Activated CD8-positive, alpha-beta memory T cell treated with anti-CD3 and anti-CD28 coated beads, Interleukin-2, amount 10 ng/mL, durations not matched to agents 7 days and 5 days (primary cell): ENCODE results near the gene GOLGA6A. TPM values are rescaled to one million over a fixed set of nuclear protein-coding genes. Genes with fewer than 3 reads are reported as not detected.
"Not testable (repeated sequence)": the region's sequence is repeated elsewhere in the genome, so short reads cannot be mapped to it uniquely, and the experiment has no call there.

Source experiments
- ATAC-seq: fragments of 150-1000 bp; cut with Tn5 transposase; one replicate; pipeline ENCODE4 v1.10.0; 2021; ENCODE audit warnings: moderate library complexity
- CTCF ChIA-PET: fragments of 350-600 bp; sonication (Branson Sonifier 250); formaldehyde crosslinking; loops from one replicate; lab custom pipeline; 2021; ENCODE audit warnings: antibody characterized with exemption; lab: Charles Lee
- DNase-seq: peaks from one replicate; pipeline ENCODE4 v3.0.0-alpha.2; 2020
- H3K27ac Mint-ChIP-seq: one replicate; pipeline ENCODE4 v1.8.0; 2021; ENCODE audit warnings: mild to moderate bottlenecking, mixed read lengths
- H3K27me3 Mint-ChIP-seq: one replicate; pipeline ENCODE4 v1.8.0; 2021; ENCODE audit warnings: mixed read lengths
- H3K36me3 Mint-ChIP-seq: one replicate; pipeline ENCODE4 v1.8.0; 2021; ENCODE audit warnings: mild to moderate bottlenecking, mixed read lengths
- H3K4me1 Mint-ChIP-seq: one replicate; pipeline ENCODE4 v1.8.0; 2021; ENCODE audit warnings: mixed read lengths
- H3K4me3 Mint-ChIP-seq: one replicate; pipeline ENCODE4 v1.8.0; 2021; ENCODE audit warnings: mild to moderate bottlenecking, moderate library complexity, mixed read lengths
- H3K9me3 Mint-ChIP-seq: one replicate; pipeline ENCODE4 v1.8.0; 2022; ENCODE audit warnings: low read depth, mixed read lengths
- total RNA-seq, 2 experiments: library from RNA; stranded (reverse); gene quantifications; one replicate each; pipeline ENCODE4 v1.2.3, GENCODE V29; 2021

The GOLGA6A gene
- total RNA-seq, 2 experiments from 2014 or later = not detected

DNA sequence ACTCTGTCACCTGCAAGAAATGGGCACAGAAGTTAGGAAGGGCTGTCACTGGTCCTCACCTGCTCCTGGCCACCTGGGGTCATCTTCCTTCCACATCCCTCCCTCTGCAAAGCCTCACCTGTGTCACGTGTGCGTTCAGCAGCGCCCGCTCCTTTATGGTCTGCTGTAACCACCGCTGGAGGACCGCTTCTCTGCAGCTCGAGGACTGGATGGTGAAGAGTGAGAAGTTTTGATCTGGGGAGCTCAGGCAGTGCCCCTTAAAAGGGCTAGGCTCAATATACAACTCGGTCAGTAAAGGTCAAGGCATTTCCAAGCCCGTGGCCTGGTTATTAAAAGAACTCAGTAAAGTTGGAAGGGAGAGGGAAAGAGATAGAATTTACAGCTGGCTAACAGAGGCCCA lies 6.6 kb downstream of the GOLGA6A start:
- H3K4me1 Mint-ChIP-seq, H3K4me3 Mint-ChIP-seq, H3K9me3 Mint-ChIP-seq, H3K27ac Mint-ChIP-seq, DNase-seq, CTCF ChIA-PET, H3K27me3 Mint-ChIP-seq, H3K36me3 Mint-ChIP-seq, ATAC-seq: not testable (repeated sequence)

DNA sequence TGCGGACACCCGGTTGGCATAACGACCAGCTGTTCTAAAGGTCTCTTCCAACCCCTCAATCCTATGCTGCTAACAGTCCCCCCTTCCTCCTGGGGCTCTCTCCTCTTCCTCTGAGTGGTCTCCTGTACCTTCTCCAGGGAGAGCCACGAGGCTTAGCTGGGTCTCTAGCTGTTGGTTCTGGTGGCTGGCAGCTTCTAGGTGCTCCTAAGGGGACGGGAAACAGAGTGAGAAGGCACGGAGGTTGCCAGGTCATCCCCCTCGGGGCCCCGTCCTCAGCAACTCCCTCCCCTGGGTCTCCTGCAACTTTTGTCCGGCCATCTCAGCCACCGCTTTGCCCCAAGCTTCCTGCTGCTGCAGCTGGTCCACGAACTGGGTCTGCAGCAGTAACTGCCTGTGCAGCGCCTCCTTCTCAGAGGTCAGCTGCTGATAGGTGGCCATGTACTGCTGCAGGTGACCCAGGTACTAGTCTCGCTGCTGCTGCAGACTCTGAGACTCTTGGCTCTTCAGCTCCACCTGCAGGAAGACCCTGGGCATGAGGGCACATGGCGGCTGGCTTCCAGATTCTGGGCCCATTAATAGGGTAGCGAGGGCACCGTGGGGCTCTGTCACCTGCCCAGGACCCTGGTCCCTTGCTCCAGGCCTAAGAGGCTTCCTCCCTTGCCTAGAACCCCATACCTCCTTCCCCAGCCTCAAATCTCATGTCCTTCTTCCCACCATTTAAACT lies 9.6 kb downstream of the GOLGA6A start:
- H3K9me3 Mint-ChIP-seq, H3K4me1 Mint-ChIP-seq, H3K27ac Mint-ChIP-seq, CTCF ChIA-PET, H3K36me3 Mint-ChIP-seq, ATAC-seq, H3K4me3 Mint-ChIP-seq, H3K27me3 Mint-ChIP-seq: not testable (repeated sequence)
- DNase-seq = peak; percentile 62

DNA sequence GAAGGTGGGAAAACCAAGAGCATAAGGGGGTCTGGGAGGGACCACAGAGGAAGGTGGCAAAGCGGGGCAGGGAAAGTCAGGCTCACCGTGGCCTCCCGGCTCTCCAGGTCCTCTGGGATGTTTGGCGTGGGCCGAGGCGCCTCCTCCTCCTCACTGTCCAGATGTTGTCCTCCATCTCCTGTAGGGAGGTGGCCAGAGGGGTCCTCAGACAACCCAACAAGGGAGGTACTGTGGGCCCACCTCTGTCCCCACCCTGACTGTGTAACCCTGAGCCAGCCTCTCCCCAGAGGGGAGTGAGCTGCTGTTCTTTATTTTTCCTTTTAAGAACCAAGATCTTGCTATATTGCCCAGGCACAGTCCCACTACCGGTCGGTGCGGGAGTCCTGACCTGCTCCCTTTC lies 10.2 kb downstream of the GOLGA6A start:
- H3K27me3 Mint-ChIP-seq, H3K4me1 Mint-ChIP-seq, H3K27ac Mint-ChIP-seq, H3K4me3 Mint-ChIP-seq, CTCF ChIA-PET, H3K36me3 Mint-ChIP-seq, ATAC-seq, H3K9me3 Mint-ChIP-seq: not testable (repeated sequence)
- peak; percentile 38 for DNase-seq

DNA sequence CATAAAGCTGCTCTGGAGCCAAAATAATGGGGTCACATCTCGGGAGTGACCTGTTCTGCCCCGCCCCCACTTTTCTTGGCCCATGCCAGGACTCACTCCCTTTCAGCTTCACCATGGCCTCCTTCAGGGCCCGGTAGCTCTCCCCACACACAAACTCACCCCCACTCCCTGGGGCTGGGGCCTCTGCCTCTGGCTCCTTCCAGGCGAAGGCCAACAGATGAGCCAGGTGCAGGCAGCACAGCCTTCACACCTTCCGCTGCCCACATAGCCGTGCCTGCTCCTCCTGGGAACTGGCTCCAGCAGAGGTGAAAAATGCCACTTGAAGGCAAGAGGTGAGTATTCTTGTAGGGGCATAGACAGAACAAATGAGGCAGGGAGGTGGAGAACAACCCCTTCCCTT lies 10.7 kb downstream of the GOLGA6A start:
- H3K27ac Mint-ChIP-seq, ATAC-seq, H3K27me3 Mint-ChIP-seq, H3K9me3 Mint-ChIP-seq, CTCF ChIA-PET, H3K36me3 Mint-ChIP-seq, H3K4me3 Mint-ChIP-seq, H3K4me1 Mint-ChIP-seq: not testable (repeated sequence)
- DNase-seq = peak; percentile 42

DNA sequence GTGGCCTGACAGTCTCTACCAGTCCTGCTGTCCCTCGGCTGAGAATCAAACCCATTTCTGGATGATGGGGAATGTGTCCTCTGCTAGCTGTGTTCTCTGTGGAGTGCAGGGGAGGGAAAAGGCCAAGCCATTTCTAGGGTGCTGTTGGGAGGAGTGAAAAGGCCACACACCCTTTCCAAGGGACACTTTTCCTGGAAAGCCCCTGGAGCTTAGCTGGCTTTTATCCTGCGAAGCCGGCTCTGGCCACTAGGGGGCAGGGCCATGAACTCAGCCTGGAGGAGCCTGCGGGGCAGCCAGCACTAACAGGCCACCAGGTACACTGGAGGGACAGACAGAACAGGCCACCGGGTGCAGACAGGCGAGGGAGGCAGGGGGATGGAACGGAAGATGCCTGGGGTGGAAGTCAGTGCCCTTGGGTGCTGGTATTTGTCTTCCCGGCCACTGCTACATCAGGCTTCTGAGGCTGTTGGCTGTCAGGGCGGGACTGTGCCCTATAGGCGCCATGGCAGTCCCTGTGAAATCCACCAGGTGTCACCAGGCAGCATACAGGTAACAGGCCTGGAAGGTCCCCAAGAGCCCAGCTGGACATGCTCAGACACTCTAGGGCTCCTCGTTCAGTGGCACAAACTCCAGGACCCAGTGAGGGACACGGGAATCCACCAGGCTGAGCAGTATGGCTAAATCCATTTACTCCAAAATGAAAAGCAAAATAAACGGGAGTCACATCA lies 16.5 kb downstream of the GOLGA6A start:
- DNase-seq (peak; percentile 65), ATAC-seq (peak; percentile 97)
- H3K9me3 Mint-ChIP-seq, CTCF ChIA-PET, H3K36me3 Mint-ChIP-seq, H3K27ac Mint-ChIP-seq, H3K27me3 Mint-ChIP-seq, H3K4me1 Mint-ChIP-seq, H3K4me3 Mint-ChIP-seq: not testable (repeated sequence)

DNA sequence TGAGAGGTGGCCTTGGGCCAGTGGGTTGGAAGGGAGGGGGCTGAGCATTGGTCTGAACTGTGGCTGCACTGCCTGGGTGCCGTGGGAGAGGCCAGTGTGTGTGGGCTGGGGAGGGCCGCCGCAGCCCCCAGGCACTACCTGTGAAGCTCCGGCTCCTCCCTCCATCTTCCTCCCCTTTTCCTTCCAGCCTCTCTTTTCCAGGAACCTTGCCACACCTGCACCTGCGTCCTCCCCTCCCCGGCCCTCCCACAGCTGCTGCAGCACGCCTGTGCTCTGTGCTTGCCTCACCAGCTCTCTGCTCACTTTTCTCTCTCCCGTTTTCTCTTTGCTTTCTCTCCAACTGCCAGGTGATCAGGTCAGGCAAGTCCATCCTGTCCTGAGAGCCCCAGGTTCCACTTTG lies 17.5 kb downstream of the GOLGA6A start:
- peaks cover 11% of the 10 kb centered on the region for H3K4me1 Mint-ChIP-seq
- DNase-seq, H3K27ac Mint-ChIP-seq, H3K36me3 Mint-ChIP-seq, H3K9me3 Mint-ChIP-seq, ATAC-seq, H3K27me3 Mint-ChIP-seq, H3K4me3 Mint-ChIP-seq: not testable (repeated sequence)
- CTCF ChIA-PET = interaction anchor here (1.0 to 1.2 kb wide), 3 partner anchors 529 to 1235 kb away, joined by 3 to 4 read pairs (median 3); no protein-coding TSS in a partner anchor

DNA sequence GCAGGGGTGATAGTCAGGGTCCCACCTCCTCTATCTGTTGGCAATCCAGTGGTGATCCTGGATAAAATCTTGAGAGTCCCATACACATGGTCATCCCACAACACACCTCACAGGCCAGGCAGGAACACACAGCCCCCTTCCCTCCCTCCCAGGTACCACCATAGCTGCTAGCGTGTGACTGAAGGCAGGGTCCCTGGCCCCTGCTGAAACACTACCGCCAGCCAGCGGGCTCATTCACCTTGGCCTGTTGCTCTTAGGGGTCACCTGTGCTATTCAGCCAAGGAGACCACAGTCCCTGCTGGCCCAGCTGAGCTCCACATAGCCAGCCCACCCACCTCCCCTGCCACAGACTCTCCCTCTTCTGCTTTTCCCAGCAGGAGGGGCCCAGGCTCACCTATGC lies 18.2 kb downstream of the GOLGA6A start:
- CTCF ChIA-PET = interaction anchor here (1.0 to 1.2 kb wide), 2 partner anchors 529 to 1236 kb away, joined by 3 to 4 read pairs; no protein-coding TSS in a partner anchor
- H3K4me1 Mint-ChIP-seq = peaks cover 16% of the 10 kb centered on the region
- H3K27ac Mint-ChIP-seq, ATAC-seq, H3K9me3 Mint-ChIP-seq, DNase-seq, H3K36me3 Mint-ChIP-seq, H3K4me3 Mint-ChIP-seq, H3K27me3 Mint-ChIP-seq: not testable (repeated sequence)

DNA sequence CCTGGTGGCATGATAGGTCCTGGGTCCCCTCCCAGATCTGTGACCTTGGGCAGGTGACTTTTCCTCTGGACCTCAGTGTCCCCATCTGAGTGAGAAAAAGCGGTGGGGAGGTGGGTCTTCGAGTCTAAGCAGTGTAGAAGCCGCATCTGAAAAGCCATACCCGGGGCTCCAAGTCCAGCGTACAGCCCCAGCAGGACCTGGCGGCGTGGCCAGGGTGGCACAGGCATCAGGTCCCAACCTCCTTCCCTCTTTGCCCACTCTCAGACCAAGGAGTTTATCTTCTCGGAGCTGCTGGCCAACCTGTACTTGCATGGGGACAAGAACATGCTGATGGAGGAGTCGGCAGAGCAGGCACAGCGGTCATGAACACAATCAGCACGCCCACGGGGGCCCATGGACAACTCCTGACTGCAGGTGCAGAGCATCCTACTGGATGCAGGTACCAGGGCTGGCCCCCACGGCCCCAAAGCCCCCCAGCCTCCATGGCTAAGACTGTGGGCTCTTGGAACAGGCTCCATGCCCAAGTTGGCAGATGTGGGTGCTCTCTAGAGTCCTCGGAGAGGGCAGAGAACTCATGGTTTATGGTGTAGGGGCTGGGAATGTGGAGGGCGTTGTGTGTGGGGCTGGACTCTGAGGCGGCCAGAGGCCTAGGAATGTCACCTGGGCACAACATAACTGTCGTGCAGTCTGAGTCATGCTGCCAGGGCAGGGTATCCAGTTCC lies 18.8 kb downstream of the GOLGA6A start:
- CTCF ChIA-PET = not testable (repeated sequence)

DNA sequence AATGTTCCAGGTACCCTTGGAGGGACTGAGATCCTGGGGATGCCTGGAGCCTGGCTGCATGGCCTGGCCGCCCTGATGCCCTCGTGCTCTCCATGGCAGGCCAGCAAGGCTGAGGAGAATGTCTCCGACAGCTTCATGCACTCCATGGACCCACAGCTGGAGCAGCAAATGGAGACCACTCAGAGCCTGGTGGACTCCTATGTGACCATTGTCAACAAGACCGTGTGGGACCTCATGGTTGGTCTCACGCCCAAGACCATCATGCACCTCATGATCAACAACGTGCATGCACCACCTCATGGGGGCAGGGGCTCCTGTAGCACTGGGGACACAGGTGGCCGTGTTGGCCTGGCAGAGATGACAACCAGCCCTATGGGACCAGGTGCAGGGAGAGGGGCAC lies 19.7 kb downstream of the GOLGA6A start:
- Mint-ChIP-seq H3K4me1 (peaks cover 16% of the 10 kb centered on the region), H3K36me3 (no peaks in the 10 kb centered on the region), H3K9me3 (no peaks in the 10 kb centered on the region), H3K27ac (no peak overlapping the region), H3K27me3 (peaks cover 6% of the 10 kb centered on the region), H3K4me3 (no peak overlapping the region)
- CTCF ChIA-PET = interaction anchor here (1.6 kb wide), 1 partner anchor 9 kb away, joined by 7 read pairs; no protein-coding TSS in a partner anchor
- DNase-seq (no peak), ATAC-seq (no peak)

More for the DNA sequence above, 18.8 kb downstream of the GOLGA6A start:
- H3K27ac Mint-ChIP-seq, H3K4me3 Mint-ChIP-seq, H3K27me3 Mint-ChIP-seq, ATAC-seq, H3K36me3 Mint-ChIP-seq, DNase-seq, H3K9me3 Mint-ChIP-seq: not testable (repeated sequence)
- peaks cover 16% of the 10 kb centered on the region for H3K4me1 Mint-ChIP-seq

DNA sequence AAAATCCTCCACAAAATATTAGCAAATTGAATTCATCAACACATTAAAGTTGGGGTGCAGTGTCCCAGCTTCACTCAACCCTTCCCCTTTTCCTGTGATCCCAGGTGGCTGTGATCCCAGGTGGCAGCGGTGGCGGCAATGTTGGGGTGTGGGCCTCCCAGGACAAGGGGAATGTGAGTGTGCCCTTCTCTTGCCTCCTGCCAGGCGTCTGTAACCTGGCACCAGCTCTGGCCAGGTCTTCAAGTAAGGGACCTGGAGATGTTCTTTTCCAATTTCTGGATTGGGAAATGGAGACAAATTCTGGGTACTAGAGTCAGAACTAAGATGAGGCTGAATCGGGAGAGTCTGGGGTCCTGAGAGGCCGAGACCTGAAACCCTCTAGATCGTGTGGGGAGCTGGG lies 20.1 kb downstream of the GOLGA6A start:
- Mint-ChIP-seq H3K36me3 (no peaks in the 10 kb centered on the region), H3K4me3 (no peak overlapping the region), H3K4me1 (peaks cover 16% of the 10 kb centered on the region), H3K9me3 (no peaks in the 10 kb centered on the region), H3K27ac (no peak overlapping the region), H3K27me3 (peaks cover 6% of the 10 kb centered on the region)
- ATAC-seq (no peak), DNase-seq (no peak)
- CTCF ChIA-PET = interaction anchor here (1.6 kb wide), 1 partner anchor 9 kb away, joined by 7 read pairs; no protein-coding TSS in a partner anchor

DNA sequence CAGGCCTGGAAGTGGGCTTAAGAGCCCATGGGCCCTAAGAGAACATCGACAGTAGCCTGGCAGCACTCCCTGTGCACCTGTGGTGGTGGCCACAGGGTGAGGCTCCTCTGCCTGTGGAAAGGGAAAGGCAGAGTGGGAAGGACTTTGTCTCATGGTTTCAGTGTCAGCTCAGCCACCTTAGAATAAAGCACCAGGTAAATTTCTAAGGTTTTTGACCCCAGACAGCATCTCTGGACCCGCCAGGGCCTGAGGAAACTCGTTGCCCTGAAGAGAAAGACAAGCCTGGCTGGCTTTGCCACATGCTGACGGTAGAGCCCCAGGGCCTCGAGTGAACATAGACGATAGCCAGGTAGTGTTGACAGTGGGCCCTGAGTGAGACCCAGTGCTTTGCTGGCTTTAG lies 22.1 kb downstream of the GOLGA6A start:
- no peak for DNase-seq
- Mint-ChIP-seq H3K9me3 (no peaks in the 10 kb centered on the region), H3K27me3 (peaks cover 6% of the 10 kb centered on the region), H3K4me1 (peaks cover 16% of the 10 kb centered on the region), H3K4me3 (no peak overlapping the region), H3K27ac (no peak overlapping the region), H3K36me3 (no peaks in the 10 kb centered on the region)
- no peak for ATAC-seq
- CTCF ChIA-PET = no interaction called here

DNA sequence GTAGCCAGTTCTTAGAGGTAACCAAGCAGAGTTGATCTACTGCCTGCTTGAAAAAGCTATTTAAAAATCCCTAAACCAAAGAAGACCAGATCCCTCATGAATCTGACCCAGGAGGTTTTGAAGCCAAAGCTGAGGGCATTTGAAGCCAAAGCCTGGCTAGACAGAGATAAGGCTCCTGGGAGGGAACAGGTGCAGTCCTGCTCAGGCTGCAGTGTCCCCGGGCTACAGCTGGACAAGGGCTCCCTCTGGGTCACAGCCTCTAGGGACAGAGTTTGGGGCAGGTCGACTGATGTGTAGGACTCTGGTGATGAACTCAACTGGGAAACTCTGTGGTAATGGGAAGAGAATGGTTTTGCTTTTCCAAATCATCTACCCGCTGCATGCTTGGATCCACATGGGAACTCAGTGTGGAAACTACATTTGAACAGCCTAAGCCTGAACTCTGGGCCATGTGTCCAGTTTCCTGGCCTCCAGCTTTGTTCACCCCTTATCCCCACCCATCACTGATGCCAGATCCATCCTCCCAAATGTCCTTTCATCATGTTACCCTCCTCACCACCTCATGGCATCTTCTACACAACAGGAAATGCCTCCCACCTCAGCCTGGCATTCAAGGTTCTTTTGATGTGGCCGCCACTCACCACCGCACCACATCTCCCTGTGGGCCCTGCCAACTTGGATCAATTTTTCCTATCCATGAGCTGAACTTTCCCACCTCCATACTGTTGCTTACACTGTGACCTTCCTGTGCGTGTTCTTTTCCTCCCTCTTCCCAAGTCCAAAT lies 23.1 kb downstream of the GOLGA6A start:
- H3K27me3 Mint-ChIP-seq, DNase-seq, H3K27ac Mint-ChIP-seq, H3K9me3 Mint-ChIP-seq, H3K36me3 Mint-ChIP-seq, ATAC-seq, H3K4me3 Mint-ChIP-seq: not testable (repeated sequence)
- CTCF ChIA-PET = interaction anchor here (0.9 to 1.6 kb wide), 4 partner anchors 10 to 108 kb away, joined by 3 to 4 read pairs (median 4); no protein-coding TSS in a partner anchor
- peaks cover 19% of the 10 kb centered on the region for H3K4me1 Mint-ChIP-seq

DNA sequence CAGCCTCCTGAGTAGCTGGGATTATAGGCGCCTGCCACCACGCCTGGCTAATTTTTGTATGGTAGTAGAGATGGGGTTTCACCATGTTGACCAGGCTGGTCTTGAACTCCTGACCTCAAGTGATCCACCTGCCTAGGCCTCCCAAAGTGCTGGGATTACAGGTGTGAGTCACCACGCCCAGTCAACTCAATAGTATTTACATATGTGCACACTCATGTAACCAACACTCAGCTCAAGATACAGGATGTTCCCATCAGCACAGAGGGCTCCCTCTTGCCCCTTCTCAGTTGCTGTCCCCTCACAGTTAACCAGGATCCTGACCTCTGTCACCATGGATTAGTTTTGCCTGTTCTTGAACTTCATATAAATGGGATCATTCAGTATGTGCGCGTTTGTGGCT lies 26.0 kb downstream of the GOLGA6A start:
- not testable (repeated sequence) for H3K9me3 Mint-ChIP-seq, DNase-seq, H3K27ac Mint-ChIP-seq, ATAC-seq, H3K36me3 Mint-ChIP-seq, H3K4me3 Mint-ChIP-seq, H3K27me3 Mint-ChIP-seq
- CTCF ChIA-PET = interaction anchor here (0.6 to 14.2 kb wide), 3 partner anchors 9 to 912 kb away, joined by 3 to 174 read pairs (median 4); no protein-coding TSS in a partner anchor
- H3K4me1 Mint-ChIP-seq = peaks cover 27% of the 10 kb centered on the region
